Measurements from ENCODE around the gene RSPH6A.

Gene RSPH6A

DNA sequence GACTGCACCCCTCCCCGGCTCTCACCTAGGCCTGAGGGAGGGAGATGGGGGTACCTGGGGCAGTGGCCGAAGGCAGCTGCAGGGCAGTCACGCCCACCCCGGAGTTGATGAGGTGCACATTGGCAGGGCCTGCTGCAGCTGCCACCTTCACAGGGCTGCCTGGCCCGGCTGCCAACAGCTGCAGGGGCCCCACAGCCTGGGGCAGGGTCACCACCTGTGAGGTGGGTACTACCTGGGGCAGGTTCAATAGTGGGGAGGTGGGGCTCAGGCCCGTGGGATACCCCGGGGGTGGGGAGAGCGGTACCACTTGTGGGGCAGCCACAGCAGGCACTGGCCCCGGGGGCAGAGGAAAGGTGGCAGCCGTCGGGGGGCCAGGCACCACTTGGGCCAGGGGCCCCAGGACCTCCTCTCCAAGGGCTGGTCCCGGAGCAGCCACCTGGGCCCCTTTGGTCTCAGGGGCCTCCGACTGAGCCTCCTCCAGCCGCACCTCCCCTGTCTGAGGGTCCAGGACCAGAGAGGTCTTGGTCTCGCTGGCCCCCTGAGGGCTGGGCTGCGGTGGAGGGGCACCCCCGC lies 48.7 kb downstream of the RSPH6A start:
- no peak for TF ChIP-seq CTCF (IDR thresholded peaks at IDR 0.05; ENCODE audit: low read length, missing control alignments)
- H3K4me3 ChIP-seq (replicated peaks; ENCODE audit: low read depth, low read length), result peak overlapping the region; percentile 84
- DNase-seq (ENCODE audit: low read depth), result no peak

DNA sequence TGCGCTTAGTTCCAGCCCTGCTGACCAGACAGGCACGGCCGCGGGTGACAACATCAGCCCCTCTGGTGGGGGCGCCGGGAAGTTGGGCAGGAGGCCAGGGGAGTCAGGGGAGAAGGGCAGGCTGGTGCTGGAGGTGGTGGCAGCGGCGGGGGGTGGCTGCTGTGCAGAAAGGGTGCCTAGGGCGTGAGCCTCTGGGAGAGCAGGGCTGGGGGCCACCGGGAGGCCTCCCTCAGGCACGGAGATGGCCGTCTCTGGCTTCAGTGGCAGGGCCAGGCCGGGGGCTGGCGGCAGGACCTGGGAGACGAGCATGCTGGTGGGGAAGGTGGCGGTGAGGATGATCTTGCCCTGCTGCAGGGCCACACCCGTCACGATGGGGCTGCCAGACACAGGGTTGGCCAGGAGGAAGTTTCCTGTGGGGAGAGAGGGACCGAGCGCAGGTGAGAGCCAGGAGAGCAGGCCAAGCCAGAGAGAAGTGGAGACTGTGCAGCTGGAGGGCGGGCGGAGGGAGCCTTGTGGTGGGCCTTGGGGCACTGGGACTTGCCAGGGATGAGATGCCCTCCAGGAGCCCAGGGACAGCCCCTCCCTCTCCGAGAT lies 49.3 kb downstream of the RSPH6A start:
- no peak for TF ChIP-seq CTCF (IDR thresholded peaks at IDR 0.05; ENCODE audit: low read length, missing control alignments)
- no peak overlapping the region for H3K4me3 ChIP-seq (replicated peaks; ENCODE audit: low read depth, low read length)
- DNase-seq (ENCODE audit: low read depth), result no peak

- no peak overlapping the region for H3K4me3 ChIP-seq (replicated peaks; ENCODE audit: low read depth, low read length)
- DNase-seq (ENCODE audit: low read depth), result no peak
- TF ChIP-seq CTCF (IDR thresholded peaks at IDR 0.05; ENCODE audit: low read length, missing control alignments), result no peak
These were observed 50.0 kb downstream of the RSPH6A start for GRCh38 chr19:45764945-45765701.

- H3K4me3 ChIP-seq (replicated peaks; ENCODE audit: low read depth, low read length), result no peak overlapping the region
- no peak for TF ChIP-seq CTCF (IDR thresholded peaks at IDR 0.05; ENCODE audit: low read length, missing control alignments)
- no peak for DNase-seq (ENCODE audit: low read depth)
These were observed 50.6 kb downstream of the RSPH6A start for GRCh38 chr19:45764475-45764874.

GRCh38 chr19:45763691-45764294 lies 51.3 kb downstream of the RSPH6A start:
- no peak overlapping the region for H3K4me3 ChIP-seq (replicated peaks; ENCODE audit: low read depth, low read length)
- no peak for DNase-seq (ENCODE audit: low read depth)
- no peak for TF ChIP-seq CTCF (IDR thresholded peaks at IDR 0.05; ENCODE audit: low read length, missing control alignments)

DNA sequence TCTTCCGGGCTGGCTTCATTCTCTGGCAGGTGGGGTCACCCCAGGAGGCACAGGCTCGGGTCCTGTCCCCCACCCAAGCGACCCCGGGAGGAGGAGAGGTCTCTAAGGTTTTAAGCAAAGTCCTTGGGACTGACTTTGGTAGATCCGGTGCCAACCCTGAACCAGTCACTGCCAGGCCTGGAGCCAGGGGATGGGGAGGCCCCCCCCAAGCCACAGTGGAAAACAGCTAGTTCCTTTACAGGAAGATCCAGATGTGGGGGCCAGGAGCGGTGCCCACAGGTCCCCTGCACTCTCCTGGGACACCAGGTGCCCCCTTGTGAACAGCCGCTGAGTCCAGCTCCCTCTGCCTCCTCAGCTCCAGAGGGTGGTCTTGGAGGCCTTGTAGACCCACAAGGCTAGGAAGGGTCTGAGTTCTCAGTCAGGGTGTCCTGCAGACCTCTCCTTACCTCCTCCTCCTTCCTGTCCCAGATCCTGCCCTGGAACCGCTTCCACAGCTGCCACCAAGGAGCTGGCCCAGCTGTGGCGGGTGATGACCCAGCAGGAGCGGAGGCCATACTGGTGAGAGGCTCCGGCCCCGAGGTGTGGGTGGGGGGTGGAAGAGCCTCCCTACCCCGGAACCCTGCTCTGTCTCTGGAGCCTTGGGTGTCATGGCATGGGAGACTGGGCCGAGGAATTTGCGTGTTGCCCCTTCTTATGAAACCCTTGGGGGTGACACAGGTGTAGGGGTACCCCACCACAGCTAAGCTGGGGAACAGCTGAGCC lies 52.1 kb downstream of the RSPH6A start:
- no peak for DNase-seq (ENCODE audit: low read depth)
- H3K4me3 ChIP-seq (replicated peaks; ENCODE audit: low read depth, low read length), result no peak overlapping the region
- no peak for TF ChIP-seq CTCF (IDR thresholded peaks at IDR 0.05; ENCODE audit: low read length, missing control alignments)

All from fibroblast of pulmonary artery (primary cell).